Keratinocyte (primary cell): ENCODE results near the gene ROR2. TPM values are rescaled to one million over a fixed set of nuclear protein-coding genes. Genes with fewer than 3 reads are reported as not detected.

Experiments
- DNase-seq: peaks from one replicate; pipeline ENCODE4 v3.0.0-alpha.2; 2011; ENCODE audit warnings: low read depth, missing footprints, low spot score
- FAIRE-seq: peaks from 2 replicates; lab custom pipeline; 2011; peaks lifted over from hg19 to GRCh38; lab: Jason Lieb, UNC
- H2AFZ ChIP-seq: 2 replicates; pipeline ENCODE4 v1.6.0; 2012; ENCODE audit warnings: low read length, control low read depth, inconsistent platforms; ENCODE audit not compliant: control insufficient read depth
- H3K27ac ChIP-seq: 2 replicates; pipeline ENCODE4 v1.5.1; 2011; ENCODE audit warnings: low read length; ENCODE audit not compliant: control insufficient read depth, insufficient read depth
- H3K27me3 ChIP-seq: 3 replicates; pipeline ENCODE4 v1.6.0; 2011; ENCODE audit warnings: low read length; ENCODE audit not compliant: control insufficient read depth, insufficient read depth; ENCODE audit errors: extremely low read depth
- H3K36me3 ChIP-seq, 2 experiments: 2 replicates in 1 of 2; 3 replicates in 1 of 2; pipeline ENCODE4 v1.5.1; 2011; ENCODE audit warnings: low read length in 2 of 2, mild to moderate bottlenecking in 1 of 2; ENCODE audit not compliant: control insufficient read depth in 2 of 2, insufficient read depth in 2 of 2; ENCODE audit errors: extremely low read depth in 1 of 2
- H3K4me1 ChIP-seq: 3 replicates; pipeline ENCODE4 v1.5.1; 2011; ENCODE audit warnings: low read length; ENCODE audit not compliant: control insufficient read depth, insufficient read depth; ENCODE audit errors: extremely low read depth
- H3K4me2 ChIP-seq: 3 replicates; pipeline ENCODE4 v1.6.0; 2011; ENCODE audit warnings: low read depth, low read length; ENCODE audit not compliant: control insufficient read depth, insufficient read depth; ENCODE audit errors: extremely low read depth
- H3K4me3 ChIP-seq, 3 experiments: fragments of 200-600 bp in 1 of 3; sonication (generic) in 1 of 3; 2 replicates in 2 of 3; 3 replicates in 1 of 3; pipeline ENCODE4 v1.5.1; 2011 to 2016; ENCODE audit warnings: low read length in 3 of 3, mild to moderate bottlenecking in 3 of 3, control low read depth in 2 of 3, inconsistent platforms in 1 of 3, low read depth in 1 of 3, mixed read lengths in 1 of 3, mixed run types in 1 of 3, moderate library complexity in 1 of 3; ENCODE audit not compliant: control insufficient read depth in 2 of 3, insufficient read depth in 2 of 3; ENCODE audit errors: extremely low read depth in 1 of 3
- H3K79me2 ChIP-seq: 2 replicates; pipeline ENCODE4 v1.6.0; 2012; ENCODE audit warnings: low read length; ENCODE audit not compliant: control insufficient read depth, insufficient read depth
- H3K9ac ChIP-seq: 3 replicates; pipeline ENCODE4 v1.6.0; 2011; ENCODE audit warnings: low read length; ENCODE audit not compliant: control insufficient read depth, insufficient read depth; ENCODE audit errors: extremely low read depth
- H3K9me1 ChIP-seq: 3 replicates; pipeline ENCODE4 v1.6.0; 2011; ENCODE audit warnings: low read length; ENCODE audit not compliant: control insufficient read depth, insufficient read depth; ENCODE audit errors: extremely low read depth
- H3K9me3 ChIP-seq: 2 replicates; pipeline ENCODE4 v1.5.1; 2012; ENCODE audit warnings: low read depth, low read length; ENCODE audit not compliant: control insufficient read depth
- H4K20me1 ChIP-seq: 3 replicates; pipeline ENCODE4 v1.6.0; 2011; ENCODE audit warnings: low read length; ENCODE audit not compliant: control insufficient read depth, insufficient read depth; ENCODE audit errors: extremely low read depth
- CTCF ChIP-seq, 3 experiments: IDR thresholded peaks in 1 of 3; conservative IDR thresholded peaks in 1 of 3; optimal IDR thresholded peaks in 1 of 3; 2 replicates in 2 of 3; 3 replicates in 1 of 3; pipeline versions ENCODE3 to v1.5.1; 2011; ENCODE audit warnings: low read length in 3 of 3, mild to moderate bottlenecking in 3 of 3, moderate library complexity in 2 of 3, control low read depth in 1 of 3, inconsistent platforms in 1 of 3; ENCODE audit not compliant: insufficient read depth in 2 of 3; ENCODE audit errors: extremely low read depth in 1 of 3
- EZH2 ChIP-seq: IDR thresholded peaks from one replicate; pipeline ENCODE4 v1.6.1; 2012; ENCODE audit warnings: inconsistent platforms, mild to moderate bottlenecking, low read length, moderate library complexity
- dilution Hi-C: fragments of 300-500 bp; cut with MboI; formaldehyde crosslinking; loops from one replicate; pipeline ENCODE4 v1.7.0; 2020; ENCODE audit warnings: low sequenced_read_pairs; ENCODE audit not compliant: extremely low pct_ligation_motif_present
- polyA plus RNA-seq, 5 experiments: library from polyadenylated mRNA; depleted of rRNA in 3 of 5; stranded (reverse) in 3 of 5; stranded (forward) in 1 of 5; unstranded in 1 of 5; fragments of >200 nt; gene quantifications; 1 replicate in 1 of 5; 2 replicates in 3 of 5; 3 replicates in 1 of 5; pipeline versions ENCODE4 v1.2.1 to v1.2.3, GENCODE V29; 2011 to 2012; ENCODE audit warnings: missing spikeins in 2 of 5, low read depth in 1 of 5, low replicate concordance in 1 of 5

The ROR2 gene
- polyA plus RNA-seq, 1 donor (not counting 4 experiments of a cell fraction or from before 2014, with no cell fraction given) = 0.22 TPM

- Histone ChIP-seq H2AFZ (no peak overlapping the region), H3K4me3 (no peak overlapping the region), H3K9me3 (no peaks in the 10 kb centered on the region), H3K4me1 (peaks cover 21% of the 10 kb centered on the region), H3K9ac (peak overlapping the region; percentile 33), H3K27ac (peak overlapping the region; percentile 57), H3K4me2 (peak overlapping the region; percentile 72), H4K20me1 (no peaks in the 10 kb centered on the region), H3K79me2 (no peaks in the 10 kb centered on the region), H3K36me3 (no peaks in the 10 kb centered on the region), H3K27me3 (no peaks in the 10 kb centered on the region), H3K9me1 (no peaks in the 10 kb centered on the region)
- DNase-seq (no peak), FAIRE-seq (no peak)
- dilution Hi-C loops = no loop called here
- TF ChIP-seq EZH2 (no peak), CTCF (optimal IDR thresholded peaks at IDR 0.05 in 1 of 3, IDR thresholded peaks at IDR 0.05 in 1 of 3, conservative IDR thresholded peaks at IDR 0.05 in 1 of 3; ENCODE audit: extremely low read depth in 1 of 3, insufficient read depth in 2 of 3, low read length in 3 of 3) (no peak)
Measured at GRCh38 chr9:91825422-91825821, 124.6 kb downstream of the ROR2 start.

- H4K20me1 ChIP-seq = no peaks in the 10 kb centered on the region
- peak overlapping the region; percentile 33 for H3K9ac ChIP-seq
- FAIRE-seq = no peak
- no peak overlapping the region for H3K4me3 ChIP-seq
- H3K36me3 ChIP-seq = no peaks in the 10 kb centered on the region
- H3K4me1 ChIP-seq = peaks cover 21% of the 10 kb centered on the region
- H3K27ac ChIP-seq = peak overlapping the region; percentile 57
- H3K27me3 ChIP-seq = no peaks in the 10 kb centered on the region
- no peak for TF ChIP-seq CTCF (optimal IDR thresholded peaks at IDR 0.05 in 1 of 3, IDR thresholded peaks at IDR 0.05 in 1 of 3, conservative IDR thresholded peaks at IDR 0.05 in 1 of 3; ENCODE audit: extremely low read depth in 1 of 3, insufficient read depth in 2 of 3, low read length in 3 of 3)
- no peak for TF ChIP-seq EZH2
- dilution Hi-C loops = no loop called here
- H3K4me2 ChIP-seq = peak overlapping the region; percentile 72
- H3K9me1 ChIP-seq = no peaks in the 10 kb centered on the region
- DNase-seq = no peak
- no peaks in the 10 kb centered on the region for H3K9me3 ChIP-seq
- no peaks in the 10 kb centered on the region for H3K79me2 ChIP-seq
- H2AFZ ChIP-seq = no peak overlapping the region
Measured at GRCh38 chr9:91824601-91825305, 125.3 kb downstream of the ROR2 start.
